Measurements from ENCODE around the gene CDH26.

GRCh38 chr20:59931511-59932312 lies 26.5 kb upstream of the CDH26 start:
- no peak for TF ChIP-seq GATA2 (IDR thresholded peaks at IDR 0.05; ENCODE audit: low read depth, low read length)
- TF ChIP-seq GATA3 (IDR thresholded peaks at IDR 0.05; ENCODE audit: low read depth, low read length): no peak

All from SH-SY5Y (cell line).